HEK293 (cell line): ENCODE data around the gene RAB36.

Experiments used
- CTCF ChIA-PET: fragments of 350-600 bp; formaldehyde crosslinking; extraction: SDS; loops from one replicate; lab custom pipeline; 2021; ENCODE audit warnings: antibody characterized with exemption; lab: Yijun Ruan, JAX
- POLR2A ChIA-PET: fragments of 300-600 bp; formaldehyde crosslinking; extraction: SDS; loops from one replicate; lab custom pipeline; 2020; ENCODE audit warnings: antibody characterized with exemption, inconsistent platforms; lab: Yijun Ruan, JAX
- H3K27ac ChIP-seq: fragments of 200-500 bp; sonication (Bioruptor generic); 2 replicates; pipeline ENCODE4 v1.5.1; 2014; ENCODE audit warnings: low read depth, low read length, control low read depth, inconsistent platforms; ENCODE audit errors: extremely low read depth
- H3K36me3 ChIP-seq, 2 experiments: fragments of 200-500 bp in 1 of 2; sonication (Bioruptor generic) in 1 of 2; 1 replicate in 1 of 2; 2 replicates in 1 of 2; pipeline ENCODE4 v1.5.1; 2014 to 2017; ENCODE audit warnings: inconsistent platforms in 2 of 2, low read length in 2 of 2; ENCODE audit not compliant: control insufficient read depth in 2 of 2, insufficient read depth in 1 of 2
- H3K4me1 ChIP-seq: fragments of 200-500 bp; sonication (Bioruptor generic); 2 replicates; pipeline ENCODE4 v1.5.1; 2014; ENCODE audit warnings: mild to moderate bottlenecking, low read length, inconsistent platforms; ENCODE audit not compliant: control insufficient read depth, insufficient read depth
- H3K4me3 ChIP-seq: 2 replicates; pipeline ENCODE4 v1.5.1; 2011; ENCODE audit warnings: low read depth, mild to moderate bottlenecking, control low read depth, low read length, moderate library complexity
- H3K9me3 ChIP-seq: fragments of 200-500 bp; sonication (Bioruptor generic); 2 replicates; pipeline ENCODE4 v1.5.1; 2014; ENCODE audit warnings: low read depth, low read length, inconsistent platforms; ENCODE audit not compliant: control insufficient read depth, insufficient read depth
- KLF17 ChIP-seq: fragments of 450-650 bp; formaldehyde crosslinking; IDR thresholded peaks from 2 replicates; pipeline ENCODE4 v1.5.1; 2016; ENCODE audit warnings: missing biosample characterization, missing genetic modification characterization
- MEIS1 ChIP-seq: sonication (generic); formaldehyde crosslinking; IDR thresholded peaks from 2 replicates; pipeline ENCODE4 v1.8.1; 2022; ENCODE audit warnings: missing genetic modification reagents, mild to moderate bottlenecking, borderline replicate concordance
- REST ChIP-seq: fragments of 450-650 bp; formaldehyde crosslinking; IDR thresholded peaks from 2 replicates; pipeline ENCODE4 v1.5.1; 2016; ENCODE audit warnings: missing biosample characterization, missing genetic modification characterization
- SCRT2 ChIP-seq: fragments of 450-650 bp; formaldehyde crosslinking; IDR thresholded peaks from 2 replicates; pipeline ENCODE4 v1.5.1; 2016; ENCODE audit warnings: missing biosample characterization, missing genetic modification characterization
- SP2 ChIP-seq: fragments of 450-650 bp; formaldehyde crosslinking; IDR thresholded peaks from 2 replicates; pipeline ENCODE4 v1.5.1; 2016; ENCODE audit warnings: missing biosample characterization, missing genetic modification characterization
- ZBTB11 ChIP-seq: fragments of 450-650 bp; formaldehyde crosslinking; conservative IDR thresholded peaks from 2 replicates; pipeline ENCODE4 v1.5.1; 2016; ENCODE audit warnings: low read depth, missing biosample characterization, missing genetic modification characterization
- ZBTB21 ChIP-seq: fragments of 450-650 bp; formaldehyde crosslinking; IDR thresholded peaks from 2 replicates; pipeline ENCODE4 v1.5.1; 2017; ENCODE audit warnings: missing biosample characterization, missing genetic modification characterization
- ZBTB8A ChIP-seq: fragments of 450-650 bp; formaldehyde crosslinking; IDR thresholded peaks from 2 replicates; pipeline ENCODE4 v1.5.1; 2016; ENCODE audit warnings: missing biosample characterization, missing genetic modification characterization
- ZNF132 ChIP-seq: fragments of 450-650 bp; formaldehyde crosslinking; IDR thresholded peaks from 2 replicates; pipeline ENCODE4 v1.5.1; 2017; ENCODE audit warnings: missing biosample characterization, missing genetic modification characterization, borderline replicate concordance
- ZNF175 ChIP-seq: fragments of 450-650 bp; formaldehyde crosslinking; IDR thresholded peaks from 2 replicates; pipeline ENCODE4 v1.5.1; 2016; ENCODE audit warnings: missing biosample characterization, missing genetic modification characterization
- ZNF184 ChIP-seq: fragments of 450-650 bp; IDR thresholded peaks from 2 replicates; pipeline ENCODE4 v1.5.1; 2018; ENCODE audit warnings: missing biosample characterization, mild to moderate bottlenecking, missing genetic modification characterization
- ZNF248 ChIP-seq: fragments of 450-650 bp; formaldehyde crosslinking; IDR thresholded peaks from 2 replicates; pipeline ENCODE4 v1.5.1; 2017; ENCODE audit warnings: missing biosample characterization, missing genetic modification characterization
- ZNF37A ChIP-seq: fragments of 450-650 bp; IDR thresholded peaks from 2 replicates; pipeline ENCODE4 v1.5.1; 2018; ENCODE audit warnings: missing biosample characterization, missing genetic modification characterization
- ZNF394 ChIP-seq: fragments of 450-650 bp; formaldehyde crosslinking; IDR thresholded peaks from 2 replicates; pipeline ENCODE4 v1.5.1; 2016; ENCODE audit warnings: missing biosample characterization, missing genetic modification characterization, mild to moderate bottlenecking, moderate library complexity, borderline replicate concordance
- ZNF416 ChIP-seq: fragments of 450-650 bp; formaldehyde crosslinking; IDR thresholded peaks from 2 replicates; pipeline ENCODE4 v1.5.1; 2016; ENCODE audit warnings: missing biosample characterization, missing genetic modification characterization
- ZNF704 ChIP-seq: fragments of 450-650 bp; formaldehyde crosslinking; IDR thresholded peaks from 2 replicates; pipeline ENCODE4 v1.5.1; 2016; ENCODE audit warnings: missing biosample characterization, missing genetic modification characterization
- ZNF837 ChIP-seq: fragments of 450-650 bp; formaldehyde crosslinking; IDR thresholded peaks from 2 replicates; pipeline ENCODE4 v1.5.1; 2016; ENCODE audit warnings: missing biosample characterization, missing genetic modification characterization
- ZSCAN30 ChIP-seq: fragments of 450-650 bp; IDR thresholded peaks from 2 replicates; pipeline ENCODE4 v1.5.1; 2018; ENCODE audit warnings: missing biosample characterization, mild to moderate bottlenecking, missing genetic modification characterization, moderate library complexity

The RAB36 gene

GRCh38 chr22:23118647-23119493 lies 26.4 kb upstream of the RAB36 start:
- H3K36me3 ChIP-seq, result peaks cover 0 to 22% of the 10 kb centered on the region in 2 experiments; a peak in 1 of 3 replicates
- H3K27ac ChIP-seq, result no peak overlapping the region
- no peaks in the 10 kb centered on the region for H3K9me3 ChIP-seq
- no peaks in the 10 kb centered on the region for H3K4me1 ChIP-seq
- H3K4me3 ChIP-seq, result no peak overlapping the region
- TF ChIP-seq ZNF132 (tag by site-specific recombination) (no peak), SCRT2 (tag by site-specific recombination) (no peak), ZNF248 (no peak), ZSCAN30 (tag by site-specific recombination) (no peak)
- CTCF ChIA-PET, result interaction anchor here (0.6 to 11.3 kb wide), 4 partner anchors 9 to 161 kb away, joined by 4 to 304 read pairs (median 4); no protein-coding TSS in a partner anchor
- POLR2A ChIA-PET, result no interaction called here

- peak; percentile 40; the same call in 1 of the 2 replicates for TF ChIP-seq ZBTB11 (tag by site-specific recombination)
- no peak for TF ChIP-seq ZBTB21
- TF ChIP-seq, all 188 proteins: peak for 1
- no peak overlapping the region for H3K4me3 ChIP-seq
- ChIA-PET POLR2A (interaction anchor here (1.1 kb wide), 1 partner anchor 25 kb away, joined by 3 read pairs; the partner anchor contains the start of gene RAB36), CTCF (interaction anchor here (0.7 to 11.3 kb wide), 6 partner anchors 8 to 644 kb away, joined by 3 to 304 read pairs (median 3); no protein-coding TSS in a partner anchor)
- H3K36me3 ChIP-seq, result peaks cover 0 to 21% of the 10 kb centered on the region in 2 experiments; a peak in 1 of 3 replicates
- no peaks in the 10 kb centered on the region for H3K9me3 ChIP-seq
- no peaks in the 10 kb centered on the region for H3K4me1 ChIP-seq
- no peak overlapping the region for H3K27ac ChIP-seq
Observed at GRCh38 chr22:23119494-23120414, 25.5 kb upstream of the RAB36 start.

- Histone ChIP-seq H3K36me3 (peaks cover 0 to 23% of the 10 kb centered on the region in 2 experiments; a peak in 1 of 3 replicates), H3K9me3 (no peaks in the 10 kb centered on the region), H3K4me3 (no peak overlapping the region), H3K27ac (no peak overlapping the region), H3K4me1 (no peaks in the 10 kb centered on the region)
- POLR2A ChIA-PET, result interaction anchor here (1.1 kb wide), 1 partner anchor 24 kb away, joined by 3 read pairs; the partner anchor contains the start of gene RAB36
- CTCF ChIA-PET, result interaction anchor here (0.6 to 11.3 kb wide), 7 partner anchors 8 to 553 kb away, joined by 3 to 304 read pairs (median 3); no protein-coding TSS in a partner anchor
- TF ChIP-seq ZNF184 (tag by site-specific recombination) (no peak), ZNF416 (tag by site-specific recombination) (no peak), ZNF394 (tag by site-specific recombination) (no peak), ZNF132 (tag by site-specific recombination) (no peak), SP2 (tag by site-specific recombination) (no peak), ZNF704 (tag by site-specific recombination) (no peak), ZBTB8A (tag by site-specific recombination) (no peak), KLF17 (tag by site-specific recombination) (no peak), MEIS1 (CRISPR knock-in tag) (no peak), ZNF248 (no peak), ZNF837 (tag by site-specific recombination) (no peak), REST (no peak), ZNF175 (tag by site-specific recombination) (no peak), ZNF37A (tag by site-specific recombination) (no peak)
Observed at GRCh38 chr22:23120415-23120899, 24.8 kb upstream of the RAB36 start.
